Measurements from ENCODE around the gene ATP8B1.
A peak's percentile ranks its signal among the peaks of the same experiment; 100 is the strongest.

DNA sequence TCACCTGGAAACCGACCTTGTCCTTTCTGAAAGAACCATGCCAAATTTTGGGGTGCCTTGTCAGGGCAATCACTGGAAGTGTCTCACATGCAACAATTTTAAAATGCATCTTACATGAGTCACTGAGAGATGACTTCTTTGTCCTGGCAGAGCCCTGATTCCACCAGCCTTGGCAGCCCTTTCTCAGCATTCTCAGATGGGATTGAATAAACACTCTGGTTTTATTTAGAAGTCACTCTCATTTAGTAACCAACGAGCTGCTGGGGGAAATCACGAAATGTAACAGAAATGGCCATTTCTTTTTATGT lies 3.8 kb upstream of the ATP8B1 start:
- TF ChIP-seq POLR2A (IDR thresholded peaks at IDR 0.05), result no peak
- TF ChIP-seq, protein P1, sequence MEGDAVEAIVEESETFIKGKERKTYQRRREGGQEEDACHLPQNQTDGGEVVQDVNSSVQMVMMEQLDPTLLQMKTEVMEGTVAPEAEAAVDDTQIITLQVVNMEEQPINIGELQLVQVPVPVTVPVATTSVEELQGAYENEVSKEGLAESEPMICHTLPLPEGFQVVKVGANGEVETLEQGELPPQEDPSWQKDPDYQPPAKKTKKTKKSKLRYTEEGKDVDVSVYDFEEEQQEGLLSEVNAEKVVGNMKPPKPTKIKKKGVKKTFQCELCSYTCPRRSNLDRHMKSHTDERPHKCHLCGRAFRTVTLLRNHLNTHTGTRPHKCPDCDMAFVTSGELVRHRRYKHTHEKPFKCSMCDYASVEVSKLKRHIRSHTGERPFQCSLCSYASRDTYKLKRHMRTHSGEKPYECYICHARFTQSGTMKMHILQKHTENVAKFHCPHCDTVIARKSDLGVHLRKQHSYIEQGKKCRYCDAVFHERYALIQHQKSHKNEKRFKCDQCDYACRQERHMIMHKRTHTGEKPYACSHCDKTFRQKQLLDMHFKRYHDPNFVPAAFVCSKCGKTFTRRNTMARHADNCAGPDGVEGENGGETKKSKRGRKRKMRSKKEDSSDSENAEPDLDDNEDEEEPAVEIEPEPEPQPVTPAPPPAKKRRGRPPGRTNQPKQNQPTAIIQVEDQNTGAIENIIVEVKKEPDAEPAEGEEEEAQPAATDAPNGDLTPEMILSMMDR (IDR thresholded peaks at IDR 0.05), result no peak
- TF ChIP-seq EP300 (IDR thresholded peaks at IDR 0.05), result peak in 1 of 4 donors; percentile 10
